ENCODE data around the gene CLDN10. TPM values are rescaled to one million over a fixed set of nuclear protein-coding genes. Genes with fewer than 3 reads are reported as not detected.
A peak's percentile ranks its signal among the peaks of the same experiment; 100 is the strongest.

CLDN10 gene
- 4.0 and 6.6 TPM in 2 replicates for total RNA-seq

GRCh38 chr13:95552539-95553441 lies at the start of gene CLDN10:
Gene CLDN10 (plus strand): TSS chr13:95552720. CDS start chr13:95552754, 34 bp downstream.
- Histone ChIP-seq H3K27me3 (ENCODE audit: control insufficient read depth, insufficient read depth, low read length) (peaks cover 18% of the 10 kb centered on the region), H3K4me3 (ENCODE audit: low read depth, low read length) (peak within 1 kb of the TSS; percentile 48), H3K36me3 (ENCODE audit: control insufficient read depth, insufficient read depth, low read length) (no peaks in the 10 kb centered on the region)
- TF ChIP-seq CTCF (IDR thresholded peaks at IDR 0.05; ENCODE audit: insufficient read depth, low read length, poor library complexity, severe bottlenecking): peak; percentile 27
- no peak for DNase-seq (ENCODE audit: low read depth)

GRCh38 chr13:95503662-95504061 lies 48.9 kb upstream of the CLDN10 start:
- TF ChIP-seq CTCF (IDR thresholded peaks at IDR 0.05; ENCODE audit: insufficient read depth, low read length, poor library complexity, severe bottlenecking): no peak

GRCh38 chr13:95505265-95505664 lies 47.3 kb upstream of the CLDN10 start:
- no peak for DNase-seq (ENCODE audit: low read depth)

More at GRCh38 chr13:95503662-95504061, 48.9 kb upstream of the CLDN10 start:
- Histone ChIP-seq H3K36me3 (ENCODE audit: control insufficient read depth, insufficient read depth, low read length) (no peaks in the 10 kb centered on the region), H3K27me3 (ENCODE audit: control insufficient read depth, insufficient read depth, low read length) (no peaks in the 10 kb centered on the region), H3K4me3 (ENCODE audit: low read depth, low read length) (no peak overlapping the region)
- DNase-seq (ENCODE audit: low read depth): no peak

GRCh38 chr13:95505986-95506385 lies 46.5 kb upstream of the CLDN10 start:
- Histone ChIP-seq H3K4me3 (ENCODE audit: low read depth, low read length) (no peak overlapping the region), H3K36me3 (ENCODE audit: control insufficient read depth, insufficient read depth, low read length) (no peaks in the 10 kb centered on the region)
- DNase-seq (ENCODE audit: low read depth): no peak

More at GRCh38 chr13:95505265-95505664, 47.3 kb upstream of the CLDN10 start:
- Histone ChIP-seq H3K4me3 (ENCODE audit: low read depth, low read length) (no peak overlapping the region), H3K36me3 (ENCODE audit: control insufficient read depth, insufficient read depth, low read length) (no peaks in the 10 kb centered on the region), H3K27me3 (ENCODE audit: control insufficient read depth, insufficient read depth, low read length) (no peaks in the 10 kb centered on the region)
- no peak for TF ChIP-seq CTCF (IDR thresholded peaks at IDR 0.05; ENCODE audit: insufficient read depth, low read length, poor library complexity, severe bottlenecking)

GRCh38 chr13:95507991-95508390 lies 44.5 kb upstream of the CLDN10 start:
- DNase-seq (ENCODE audit: low read depth): no peak
- Histone ChIP-seq H3K4me3 (ENCODE audit: low read depth, low read length) (no peak overlapping the region), H3K27me3 (ENCODE audit: control insufficient read depth, insufficient read depth, low read length) (no peaks in the 10 kb centered on the region), H3K36me3 (ENCODE audit: control insufficient read depth, insufficient read depth, low read length) (no peaks in the 10 kb centered on the region)
- TF ChIP-seq CTCF (IDR thresholded peaks at IDR 0.05; ENCODE audit: insufficient read depth, low read length, poor library complexity, severe bottlenecking): no peak

More at GRCh38 chr13:95505986-95506385, 46.5 kb upstream of the CLDN10 start:
- no peaks in the 10 kb centered on the region for H3K27me3 ChIP-seq (ENCODE audit: control insufficient read depth, insufficient read depth, low read length)
- no peak for TF ChIP-seq CTCF (IDR thresholded peaks at IDR 0.05; ENCODE audit: insufficient read depth, low read length, poor library complexity, severe bottlenecking)

All from kidney epithelial cell (primary cell).